H1 (cell line): ENCODE results near the gene OSBPL3. TPM values are rescaled to one million over a fixed set of nuclear protein-coding genes. Genes with fewer than 3 reads are reported as not detected.

ENCODE experiments used
- CTCF ChIA-PET: fragments of 300-600 bp; sonication (Branson Sonifier 250); formaldehyde crosslinking; loops from one replicate; lab custom pipeline; 2021; ENCODE audit not compliant: partially characterized antibody; lab: Charles Lee
- POLR2A ChIA-PET: fragments of 300-600 bp; sonication (Branson Sonifier 250); formaldehyde crosslinking; loops from one replicate; lab custom pipeline; 2021; ENCODE audit warnings: inconsistent platforms; ENCODE audit not compliant: partially characterized antibody; lab: Charles Lee
- DNase-seq, 2 experiments: peaks; one replicate each; pipeline versions ENCODE4 v3.0.0 to v3.0.0-alpha.2; 2010 to 2022; ENCODE audit warnings: low spot score in 2 of 2, low read depth in 1 of 2, mixed read lengths in 1 of 2
- FAIRE-seq: peaks from 2 replicates; lab custom pipeline; 2011; peaks lifted over from hg19 to GRCh38; lab: Jason Lieb, UNC
- H2AFZ ChIP-seq: 2 replicates; pipeline ENCODE4 v1.8.1; 2012; ENCODE audit warnings: low read length, inconsistent platforms
- H2AK5ac ChIP-seq: 2 replicates; pipeline ENCODE4 v1.6.1; 2013; ENCODE audit warnings: low read depth, low read length
- H2BK120ac ChIP-seq: replicated peaks from 2 replicates; pipeline ENCODE3; 2013; ENCODE audit warnings: low read depth, low read length, inconsistent platforms
- H2BK12ac ChIP-seq: 2 replicates; pipeline ENCODE4 v1.6.1; 2013; ENCODE audit warnings: low read depth, low read length
- H2BK15ac ChIP-seq: 2 replicates; pipeline ENCODE4 v1.6.1; 2013; ENCODE audit warnings: low read length
- H2BK20ac ChIP-seq: 2 replicates; pipeline ENCODE4 v1.6.1; 2013; ENCODE audit warnings: low read length
- H2BK5ac ChIP-seq: 2 replicates; pipeline ENCODE4 v1.6.1; 2013; ENCODE audit warnings: low read depth, low read length
- H3K14ac ChIP-seq: 2 replicates; pipeline ENCODE4 v1.6.1; 2013; ENCODE audit warnings: inconsistent platforms; ENCODE audit not compliant: insufficient read length
- H3K18ac ChIP-seq: 2 replicates; pipeline ENCODE4 v1.6.1; 2013; ENCODE audit warnings: low read length; ENCODE audit errors: extremely low read depth
- H3K23ac ChIP-seq: 2 replicates; pipeline ENCODE4 v1.6.1; 2013; ENCODE audit warnings: inconsistent platforms; ENCODE audit not compliant: insufficient read length
- H3K23me2 ChIP-seq: 2 replicates; pipeline ENCODE4 v1.6.1; 2013; ENCODE audit warnings: low read depth, low read length
- H3K27ac ChIP-seq: 2 replicates; pipeline ENCODE4 v1.6.1; 2011; ENCODE audit warnings: low read depth, low read length, inconsistent platforms
- H3K27me3 ChIP-seq, 4 experiments: replicated peaks in 1 of 4; 1 replicate in 1 of 4; 2 replicates in 3 of 4; pipeline versions ENCODE4 v1.6.1 to v1.8.1; 2011 to 2013; ENCODE audit warnings: low read length in 3 of 4, mild to moderate bottlenecking in 3 of 4, inconsistent platforms in 2 of 4, mixed read lengths in 2 of 4, moderate library complexity in 1 of 4; ENCODE audit not compliant: control insufficient read depth in 3 of 4, insufficient read depth in 3 of 4; ENCODE audit errors: extremely low read depth in 1 of 4
- H3K36me3 ChIP-seq, 4 experiments: 2 replicates each; pipeline versions ENCODE4 v1.6.1 to v1.8.1; 2011 to 2013; ENCODE audit warnings: mild to moderate bottlenecking in 4 of 4, low read length in 3 of 4, moderate library complexity in 2 of 4, control low read depth in 1 of 4, inconsistent platforms in 1 of 4; ENCODE audit not compliant: insufficient read depth in 4 of 4, control insufficient read depth in 2 of 4
- H3K4ac ChIP-seq: replicated peaks from 2 replicates; pipeline ENCODE3; 2013; ENCODE audit warnings: low read length, low read depth, mixed read lengths, inconsistent platforms; ENCODE audit not compliant: insufficient read length
- H3K4me1 ChIP-seq, 4 experiments: replicated peaks in 1 of 4; 1 replicate in 1 of 4; 2 replicates in 3 of 4; pipeline versions ENCODE4 v1.6.1 to v1.8.1; 2011 to 2013; ENCODE audit warnings: low read length in 3 of 4, inconsistent platforms in 2 of 4, mixed read lengths in 1 of 4; ENCODE audit not compliant: insufficient read depth in 4 of 4, control insufficient read depth in 3 of 4
- H3K4me2 ChIP-seq, 2 experiments: 2 replicates each; pipeline versions ENCODE4 v1.6.1 to v1.8.1; 2011 to 2013; ENCODE audit warnings: low read depth in 2 of 2, low read length in 2 of 2, control low read depth in 1 of 2, inconsistent platforms in 1 of 2, mild to moderate bottlenecking in 1 of 2; ENCODE audit not compliant: insufficient read depth in 1 of 2
- H3K4me3 ChIP-seq, 4 experiments: fragments of 200-600, 300-600 bp in 1 of 4; sonication (generic), shearing (Covaris generic), sonication (Bioruptor Twin) in 1 of 4; 2 replicates each; pipeline versions ENCODE4 v1.5.1 to v1.8.1; 2011 to 2016; ENCODE audit warnings: low read length in 4 of 4, low read depth in 3 of 4, control low read depth in 2 of 4, inconsistent platforms in 2 of 4, mild to moderate bottlenecking in 2 of 4, mixed read lengths in 1 of 4, moderate library complexity in 1 of 4; ENCODE audit not compliant: insufficient read depth in 2 of 4; ENCODE audit errors: extremely low read depth in 1 of 4
- H3K56ac ChIP-seq: replicated peaks from 2 replicates; pipeline ENCODE3; 2013; ENCODE audit warnings: low read depth, mild to moderate bottlenecking, mixed read lengths, low read length, inconsistent platforms; ENCODE audit not compliant: insufficient read length
- H3K79me1 ChIP-seq: 2 replicates; pipeline ENCODE4 v1.6.1; 2013; ENCODE audit warnings: low read depth, low read length, control low read depth
- H3K79me2 ChIP-seq, 2 experiments: 2 replicates each; pipeline versions ENCODE4 v1.6.1 to v1.8.1; 2012 to 2013; ENCODE audit warnings: low read length in 2 of 2, mild to moderate bottlenecking in 2 of 2, inconsistent platforms in 1 of 2; ENCODE audit not compliant: insufficient read depth in 2 of 2, control insufficient read depth in 1 of 2
- H3K9ac ChIP-seq, 4 experiments: replicated peaks in 1 of 4; 1 replicate in 1 of 4; 2 replicates in 3 of 4; pipeline versions ENCODE4 v1.6.1 to v1.8.1; 2011 to 2013; ENCODE audit warnings: low read depth in 3 of 4, low read length in 3 of 4, control low read depth in 2 of 4, mild to moderate bottlenecking in 2 of 4, moderate library complexity in 2 of 4, inconsistent platforms in 1 of 4; ENCODE audit errors: extremely low read depth in 1 of 4
- H3K9me3 ChIP-seq, 2 experiments: 2 replicates each; pipeline versions ENCODE4 v1.6.1 to v1.8.1; 2012 to 2013; ENCODE audit warnings: mild to moderate bottlenecking in 2 of 2, moderate library complexity in 2 of 2, control low read depth in 1 of 2, inconsistent platforms in 1 of 2, low read depth in 1 of 2, low read length in 1 of 2, mixed read lengths in 1 of 2; ENCODE audit not compliant: insufficient read depth in 2 of 2
- H4K20me1 ChIP-seq, 2 experiments: replicated peaks in 1 of 2; 2 replicates each; pipeline versions ENCODE3 to v1.8.1; 2011 to 2013; ENCODE audit warnings: inconsistent platforms in 2 of 2, low read length in 2 of 2, mild to moderate bottlenecking in 1 of 2; ENCODE audit not compliant: insufficient read depth in 2 of 2, control insufficient read depth in 1 of 2
- H4K5ac ChIP-seq: 2 replicates; pipeline ENCODE4 v1.6.1; 2013; ENCODE audit warnings: low read length, low read depth, mixed read lengths, inconsistent platforms; ENCODE audit not compliant: insufficient read length
- H4K8ac ChIP-seq: 2 replicates; pipeline ENCODE4 v1.8.0; 2013; ENCODE audit warnings: mild to moderate bottlenecking, moderate library complexity, low read length, inconsistent platforms; ENCODE audit not compliant: insufficient read depth; ENCODE audit errors: extremely low read depth
- H4K91ac ChIP-seq: replicated peaks from 2 replicates; pipeline ENCODE3; 2013; ENCODE audit warnings: low read length, mixed read lengths, inconsistent platforms; ENCODE audit not compliant: insufficient read length
- TAF1 ChIP-seq: IDR thresholded peaks from 2 replicates; pipeline ENCODE4 v1.6.1; 2011; ENCODE audit warnings: mild to moderate bottlenecking, low read depth, low read length
- WGBS, 2 experiments: shearing (Covaris generic) in 1 of 2; methylation state at CpG; one replicate each; pipeline versions ENCODE4 v1.1.6 to v1.1.7; 2013 to 2015; ENCODE audit warnings: low lambda C conversion rate in 2 of 2, mixed read lengths in 2 of 2, inconsistent platforms in 1 of 2, low coverage in 1 of 2, missing lambda C conversion rate in 1 of 2; ENCODE audit not compliant: insufficient replicate concordance in 2 of 2, insufficient coverage in 1 of 2, insufficient read length in 1 of 2; ENCODE audit errors: extremely low coverage in 1 of 2, missing lambda C conversion rate in 1 of 2; 5-methylcytosine and 5-hydroxymethylcytosine counted together
- polyA plus RNA-seq, 7 experiments: library from polyadenylated mRNA; depleted of rRNA in 3 of 7; stranded (reverse) in 5 of 7; unstranded in 2 of 7; fragments of >200 nt in 5 of 7; fragments of 200-250 nt in 2 of 7; gene quantifications; 1 replicate in 5 of 7; 2 replicates in 1 of 7; 4 replicates in 1 of 7; pipeline versions ENCODE4 v1.2.1 to v1.2.3, GENCODE V29; 2011 to 2013; ENCODE audit warnings: missing spikeins in 2 of 7, mixed read lengths in 2 of 7
- total RNA-seq: library from RNA; stranded (reverse); fragmentation: NEBNext Ultra II Directional; extraction: Animal tissue kit (Norgen Biotek cat#: 25700); gene quantifications from 2 replicates; pipeline ENCODE4 v1.2.1, GENCODE V29; 2021

OSBPL3 gene
- total and polyA plus RNA-seq, 2 of the 8 experiments (the other 6 are each of a cell fraction or from before 2014, with no cell fraction given) = 2.8 to 13.9 TPM

DNA sequence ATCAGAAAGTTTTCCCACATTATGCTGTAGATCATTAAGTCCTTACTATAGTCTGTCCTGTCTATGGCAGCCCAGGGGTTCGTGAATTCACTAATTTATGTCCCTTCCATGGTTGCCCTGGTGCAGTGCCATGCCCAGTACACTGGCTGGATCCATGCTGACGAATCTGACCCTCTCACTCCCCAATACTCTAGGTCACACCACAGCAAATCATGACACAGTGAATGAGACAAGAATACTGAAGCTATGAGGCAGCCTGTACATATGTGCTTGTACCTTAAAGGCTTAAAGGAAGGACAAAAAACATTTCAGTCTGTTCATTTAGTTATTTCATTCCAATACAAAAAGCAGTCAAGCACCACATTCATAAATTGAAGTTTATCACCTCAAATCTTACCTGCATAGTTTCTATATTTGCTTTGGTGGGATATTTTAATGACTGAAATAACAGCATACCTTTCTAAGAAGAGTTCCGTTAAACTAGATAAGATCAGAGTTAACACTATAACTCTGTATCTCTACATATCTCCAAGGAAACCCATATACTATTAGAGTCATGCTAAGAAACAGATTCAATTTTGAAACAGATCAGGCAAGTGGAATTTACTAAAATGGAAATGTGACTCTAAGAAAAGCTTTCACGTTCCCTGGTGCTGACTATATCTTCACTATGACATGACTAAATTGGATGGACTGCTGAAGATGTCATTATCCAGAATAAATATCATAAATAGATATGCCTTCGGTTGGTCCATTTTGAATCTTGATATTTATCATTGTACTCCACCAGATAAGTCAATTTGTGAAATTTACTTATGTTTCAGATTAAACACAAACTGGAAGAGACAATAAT lies 36.7 kb downstream of the OSBPL3 start:
- no peak overlapping the region for H3K9ac ChIP-seq
- no peak overlapping the region for H4K8ac ChIP-seq
- no peak overlapping the region for H3K14ac ChIP-seq
- no peak overlapping the region for H3K4me2 ChIP-seq
- H3K4me1 ChIP-seq = peaks cover 0 to 3% (median 0%) of the 10 kb centered on the region in 4 experiments; a peak in 1 of 7 replicates
- no peak overlapping the region for H3K4me3 ChIP-seq
- H3K23ac ChIP-seq = no peak overlapping the region
- peaks cover 2% of the 10 kb centered on the region; the same call in 1 of the 2 replicates for H3K79me1 ChIP-seq
- 89% methylated on average over 5 of the region's 5 CpGs; no CpG with 5 or more reads in 1 of the 2 experiments for WGBS, 2 experiments
- CTCF ChIA-PET = interaction anchor here (1.6 kb wide), 1 partner anchor 151 kb away, joined by 3 read pairs; no protein-coding TSS in a partner anchor
- H2AFZ ChIP-seq = no peak overlapping the region
- no peaks in the 10 kb centered on the region for H3K27me3 ChIP-seq
- H4K91ac ChIP-seq = no peak overlapping the region
- H4K20me1 ChIP-seq = no peaks in the 10 kb centered on the region
- H2BK5ac ChIP-seq = no peak overlapping the region
- no peak overlapping the region for H3K4ac ChIP-seq
- H2BK20ac ChIP-seq = no peak overlapping the region
- no peak overlapping the region for H2BK12ac ChIP-seq
- no peak overlapping the region for H2AK5ac ChIP-seq
- FAIRE-seq (no peak), DNase-seq (no peak)
- H3K23me2 ChIP-seq = no peaks in the 10 kb centered on the region; the same call in 1 of the 2 replicates
- H3K36me3 ChIP-seq = no peaks in the 10 kb centered on the region
- H3K56ac ChIP-seq = no peak overlapping the region
- no peak overlapping the region for H2BK15ac ChIP-seq
- no peak overlapping the region for H4K5ac ChIP-seq
- no peaks in the 10 kb centered on the region for H3K9me3 ChIP-seq
- no peaks in the 10 kb centered on the region for H3K79me2 ChIP-seq
- H3K18ac ChIP-seq = no peak overlapping the region
- POLR2A ChIA-PET = interaction anchor here (1.1 kb wide), 1 partner anchor 179 kb away, joined by 3 read pairs; no protein-coding TSS in a partner anchor
- H3K27ac ChIP-seq = no peak overlapping the region
- H2BK120ac ChIP-seq = no peak overlapping the region
- no peak for TF ChIP-seq TAF1
